SU-DHL-6 (cell line): ENCODE measurements around the gene MTMR10.
A peak's percentile ranks its signal among the peaks of the same experiment; 100 is the strongest.

ENCODE experiments used
- H2AFZ ChIP-seq: fragments of 200-600 bp; sonication (generic); 2 replicates; pipeline ENCODE4 v1.6.1; 2014; ENCODE audit warnings: low read depth, mild to moderate bottlenecking, moderate library complexity, mixed read lengths, antibody characterized with exemption, low read length; ENCODE audit not compliant: severe bottlenecking
- H3F3A ChIP-seq: fragments of 200-600 bp; shearing (Covaris generic); 2 replicates; pipeline ENCODE4 v1.6.0; 2016; ENCODE audit warnings: antibody characterized with exemption, mild to moderate bottlenecking; ENCODE audit not compliant: insufficient read depth
- H3K27ac ChIP-seq: fragments of 200-600 bp; sonication (generic); 2 replicates; pipeline ENCODE4 v1.5.1; 2016; ENCODE audit warnings: low read depth, mild to moderate bottlenecking, low read length, moderate library complexity, mixed read lengths
- H3K27me3 ChIP-seq: fragments of 200-600 bp; sonication (generic), shearing (Covaris generic); 2 replicates; pipeline ENCODE4 v1.6.0; 2014; ENCODE audit warnings: mild to moderate bottlenecking, low read length
- H3K36me3 ChIP-seq: fragments of 200-600 bp; sonication (generic); 2 replicates; pipeline ENCODE4 v1.6.1; 2014; ENCODE audit warnings: mild to moderate bottlenecking, low read length, mixed read lengths
- H3K4me2 ChIP-seq: fragments of 300-600, 200-600 bp; shearing (Covaris generic), sonication (generic); 2 replicates; pipeline ENCODE4 v1.6.0; 2014; ENCODE audit warnings: low read length, low read depth, mild to moderate bottlenecking; ENCODE audit not compliant: poor library complexity, severe bottlenecking
- H3K4me3 ChIP-seq: fragments of 200-600 bp; sonication (generic); 2 replicates; pipeline ENCODE4 v1.5.1; 2014; ENCODE audit warnings: antibody characterized with exemption, low read length, mild to moderate bottlenecking, mixed read lengths; ENCODE audit not compliant: insufficient read depth, poor library complexity, severe bottlenecking
- H3K79me2 ChIP-seq: fragments of 200-600 bp; sonication (generic); 2 replicates; pipeline ENCODE4 v1.6.1; 2014; ENCODE audit warnings: mild to moderate bottlenecking, low read length, moderate library complexity; ENCODE audit not compliant: insufficient read depth
- H3K9ac ChIP-seq: fragments of 200-600 bp; sonication (generic); 2 replicates; pipeline ENCODE4 v1.7.0; 2014; ENCODE audit warnings: mild to moderate bottlenecking, low read length
- H3K9me2 ChIP-seq: fragments of 200-600 bp; sonication (generic); replicated peaks from 2 replicates; pipeline ENCODE4 v1.6.1; 2014; ENCODE audit warnings: low read length; ENCODE audit not compliant: insufficient read depth
- H3K9me3 ChIP-seq: fragments of 200-600 bp; sonication (generic); 2 replicates; pipeline ENCODE4 v1.6.1; 2014; ENCODE audit warnings: low read length, mixed read lengths; ENCODE audit not compliant: insufficient read depth
- H4K20me1 ChIP-seq: fragments of 200-600 bp; sonication (generic); 2 replicates; pipeline ENCODE4 v1.6.1; 2014; ENCODE audit warnings: low read depth, mild to moderate bottlenecking, antibody characterized with exemption, low read length, moderate library complexity, mixed read lengths
- CTCF ChIP-seq: fragments of 200-600 bp; sonication (generic); IDR thresholded peaks from one replicate; pipeline ENCODE4 v1.5.1; 2017; ENCODE audit warnings: antibody characterized with exemption, mild to moderate bottlenecking, low read length, moderate library complexity; ENCODE audit not compliant: insufficient read depth, poor library complexity, severe bottlenecking
- EZH2phosphoT487 ChIP-seq: fragments of 200-600 bp; sonication (generic), shearing (Covaris generic); conservative IDR thresholded peaks from 2 replicates; pipeline ENCODE4 v1.6.1; 2018; ENCODE audit warnings: mild to moderate bottlenecking, antibody characterized with exemption, low read length, moderate library complexity, mixed read lengths

The MTMR10 gene, protein sequence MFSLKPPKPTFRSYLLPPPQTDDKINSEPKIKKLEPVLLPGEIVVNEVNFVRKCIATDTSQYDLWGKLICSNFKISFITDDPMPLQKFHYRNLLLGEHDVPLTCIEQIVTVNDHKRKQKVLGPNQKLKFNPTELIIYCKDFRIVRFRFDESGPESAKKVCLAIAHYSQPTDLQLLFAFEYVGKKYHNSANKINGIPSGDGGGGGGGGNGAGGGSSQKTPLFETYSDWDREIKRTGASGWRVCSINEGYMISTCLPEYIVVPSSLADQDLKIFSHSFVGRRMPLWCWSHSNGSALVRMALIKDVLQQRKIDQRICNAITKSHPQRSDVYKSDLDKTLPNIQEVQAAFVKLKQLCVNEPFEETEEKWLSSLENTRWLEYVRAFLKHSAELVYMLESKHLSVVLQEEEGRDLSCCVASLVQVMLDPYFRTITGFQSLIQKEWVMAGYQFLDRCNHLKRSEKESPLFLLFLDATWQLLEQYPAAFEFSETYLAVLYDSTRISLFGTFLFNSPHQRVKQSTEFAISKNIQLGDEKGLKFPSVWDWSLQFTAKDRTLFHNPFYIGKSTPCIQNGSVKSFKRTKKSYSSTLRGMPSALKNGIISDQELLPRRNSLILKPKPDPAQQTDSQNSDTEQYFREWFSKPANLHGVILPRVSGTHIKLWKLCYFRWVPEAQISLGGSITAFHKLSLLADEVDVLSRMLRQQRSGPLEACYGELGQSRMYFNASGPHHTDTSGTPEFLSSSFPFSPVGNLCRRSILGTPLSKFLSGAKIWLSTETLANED

GRCh38 chr15:30991255-30992235 is at the start of gene MTMR10:
Gene MTMR10 (minus strand): TSS chr15:30991628. CDS start chr15:30991506, 122 bp downstream.
- Histone ChIP-seq H3K9me2 (no peaks in the 10 kb centered on the region), H3K4me2 (peak within 1 kb of the TSS; percentile 79), H3K9ac (peak within 1 kb of the TSS; percentile 80), H4K20me1 (no peaks in the 10 kb centered on the region), H3K27ac (peak within 1 kb of the TSS; percentile 53), H3K9me3 (no peaks in the 10 kb centered on the region), H3K4me3 (peak within 1 kb of the TSS; percentile 95), H3K36me3 (no peaks in the 10 kb centered on the region), H3K79me2 (peaks cover 10% of the 10 kb centered on the region; the same call in 1 of the 2 replicates), H3K27me3 (no peaks in the 10 kb centered on the region), H2AFZ (peak within 1 kb of the TSS; percentile 91), H3F3A (peaks cover 11% of the 10 kb centered on the region)
- TF ChIP-seq EZH2phosphoT487 (no peak), CTCF (no peak)

- no peak overlapping the region for H3K27ac ChIP-seq
- H4K20me1 ChIP-seq = no peaks in the 10 kb centered on the region
- H3K36me3 ChIP-seq = no peaks in the 10 kb centered on the region
- no peaks in the 10 kb centered on the region for H3K79me2 ChIP-seq
- no peaks in the 10 kb centered on the region for H3K9me3 ChIP-seq
- no peak overlapping the region for H3K9ac ChIP-seq
- TF ChIP-seq CTCF = no peak
- no peak for TF ChIP-seq EZH2phosphoT487
- H3K4me2 ChIP-seq = no peak overlapping the region
- no peaks in the 10 kb centered on the region for H3K27me3 ChIP-seq
- no peaks in the 10 kb centered on the region for H3F3A ChIP-seq
- H3K9me2 ChIP-seq = no peaks in the 10 kb centered on the region
- H2AFZ ChIP-seq = no peak overlapping the region
- H3K4me3 ChIP-seq = no peak overlapping the region
Measured at GRCh38 chr15:31040611-31041010, 49.2 kb upstream of the MTMR10 start.

- Histone ChIP-seq H3K27ac (no peak overlapping the region), H3F3A (no peaks in the 10 kb centered on the region)
Measured at GRCh38 chr15:31039961-31040360, 48.5 kb upstream of the MTMR10 start.

More at GRCh38 chr15:31039961-31040360, 48.5 kb upstream of the MTMR10 start:
- Histone ChIP-seq H3K27me3 (no peaks in the 10 kb centered on the region), H3K9me3 (no peaks in the 10 kb centered on the region), H3K9me2 (no peaks in the 10 kb centered on the region), H4K20me1 (no peaks in the 10 kb centered on the region), H3K79me2 (no peaks in the 10 kb centered on the region), H3K4me2 (no peak overlapping the region), H3K9ac (no peak overlapping the region), H2AFZ (no peak overlapping the region), H3K36me3 (no peaks in the 10 kb centered on the region), H3K4me3 (no peak overlapping the region)
- TF ChIP-seq EZH2phosphoT487 = no peak
- no peak for TF ChIP-seq CTCF
